Omental fat pad (tissue), 4 donors: ENCODE measurements around the gene C16orf95. TPM values are rescaled to one million over a fixed set of nuclear protein-coding genes. Genes with fewer than 3 reads are reported as not detected.

ENCODE experiments used
- ATAC-seq: fragments of 150-250 bp; one replicate; pipeline ENCODE4 v1.9.1; 2016; ENCODE audit warnings: mild to moderate bottlenecking, moderate library complexity; ENCODE audit not compliant: low FRiP score
- DNase-seq: peaks from one replicate; pipeline ENCODE4 v3.0.0-alpha.2; 2019; ENCODE audit warnings: low spot score
- total RNA-seq, 4 donors: library from RNA; depleted of rRNA; stranded (reverse); fragments of >200 nt; gene quantifications; one replicate each; pipeline ENCODE4 v1.1.0, GENCODE V29; 2016
- TF ChIP-seq, protein P1 (sequence below), 3 donors: fragments of 450-650 bp; IDR thresholded peaks; one replicate each; pipeline ENCODE4 v1.5.1; 2016 to 2017; ENCODE audit warnings: antibody characterized with exemption in 3 of 3, mild to moderate bottlenecking in 3 of 3, moderate library complexity in 2 of 3

Gene C16orf95
- total RNA-seq, 4 donors from 2014 or later, result 1.6 to 7.1 (median 2.5) TPM

GRCh38 chr16:87330646-87331045 is 13.5 kb upstream of the C16orf95 start:
- DNase-seq (no peak), ATAC-seq (no peak)
- TF ChIP-seq, protein P1, sequence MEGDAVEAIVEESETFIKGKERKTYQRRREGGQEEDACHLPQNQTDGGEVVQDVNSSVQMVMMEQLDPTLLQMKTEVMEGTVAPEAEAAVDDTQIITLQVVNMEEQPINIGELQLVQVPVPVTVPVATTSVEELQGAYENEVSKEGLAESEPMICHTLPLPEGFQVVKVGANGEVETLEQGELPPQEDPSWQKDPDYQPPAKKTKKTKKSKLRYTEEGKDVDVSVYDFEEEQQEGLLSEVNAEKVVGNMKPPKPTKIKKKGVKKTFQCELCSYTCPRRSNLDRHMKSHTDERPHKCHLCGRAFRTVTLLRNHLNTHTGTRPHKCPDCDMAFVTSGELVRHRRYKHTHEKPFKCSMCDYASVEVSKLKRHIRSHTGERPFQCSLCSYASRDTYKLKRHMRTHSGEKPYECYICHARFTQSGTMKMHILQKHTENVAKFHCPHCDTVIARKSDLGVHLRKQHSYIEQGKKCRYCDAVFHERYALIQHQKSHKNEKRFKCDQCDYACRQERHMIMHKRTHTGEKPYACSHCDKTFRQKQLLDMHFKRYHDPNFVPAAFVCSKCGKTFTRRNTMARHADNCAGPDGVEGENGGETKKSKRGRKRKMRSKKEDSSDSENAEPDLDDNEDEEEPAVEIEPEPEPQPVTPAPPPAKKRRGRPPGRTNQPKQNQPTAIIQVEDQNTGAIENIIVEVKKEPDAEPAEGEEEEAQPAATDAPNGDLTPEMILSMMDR (IDR thresholded peaks at IDR 0.05), result no peak

DNA sequence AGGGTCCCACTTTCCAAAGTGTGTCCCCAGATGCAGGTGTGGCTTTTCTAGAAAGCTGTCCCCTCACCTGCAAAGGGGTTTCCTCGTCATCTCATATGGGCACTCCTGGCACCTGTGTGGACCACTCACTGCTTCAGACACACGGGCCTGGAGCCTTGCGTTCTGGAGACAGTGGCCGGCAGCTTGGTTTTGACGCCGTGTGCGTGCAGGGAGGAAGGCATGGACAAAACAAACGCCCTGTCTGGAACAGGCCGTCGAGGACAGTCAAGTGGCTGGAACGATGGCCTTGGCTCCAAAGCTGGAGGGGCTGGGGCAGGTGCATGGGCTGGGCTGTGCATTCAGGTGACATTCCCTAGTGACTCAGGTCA is 13.0 kb upstream of the C16orf95 start:
- TF ChIP-seq, protein P1 (IDR thresholded peaks at IDR 0.05), result no peak
- ATAC-seq, result no peak
- DNase-seq, result no peak

DNA sequence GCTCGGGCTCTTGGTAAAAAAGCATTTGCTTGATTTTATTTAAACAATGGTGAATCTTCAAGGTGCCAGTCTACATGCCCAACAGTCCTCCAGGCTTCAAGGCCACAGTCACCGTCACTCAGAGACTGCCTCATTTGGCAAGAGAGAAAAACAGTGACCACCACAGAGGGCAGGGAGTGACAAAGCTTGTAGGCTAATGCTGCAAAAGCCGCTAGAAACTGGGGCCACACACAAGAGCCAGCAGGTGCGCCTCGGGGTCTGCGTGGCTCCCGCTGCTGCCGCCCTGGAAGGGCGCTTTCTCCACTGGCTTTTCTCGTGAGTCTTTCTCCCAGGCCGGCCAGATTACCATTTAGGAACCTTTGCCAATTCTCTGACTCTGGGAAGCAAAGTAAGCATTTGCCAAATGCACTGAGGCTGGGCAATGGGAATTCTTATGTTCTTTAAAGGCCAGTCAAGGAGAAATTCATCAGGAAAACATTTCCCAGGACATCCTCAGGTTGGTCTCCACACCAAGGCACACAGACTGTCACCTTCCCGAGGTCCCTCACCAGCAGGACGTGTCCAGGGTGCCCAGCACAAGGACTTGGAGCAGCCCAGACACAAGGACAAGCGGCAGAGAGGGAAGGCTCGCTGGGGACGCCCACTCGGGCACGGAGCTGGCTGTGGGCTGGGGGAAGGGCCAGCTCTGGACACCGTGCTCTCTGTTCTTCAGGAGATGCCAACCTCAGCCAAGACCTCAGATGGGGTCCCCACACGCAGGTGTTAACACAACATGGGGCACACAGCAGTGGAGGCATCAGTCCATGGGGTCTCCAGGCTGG is 12.5 kb upstream of the C16orf95 start:
- ATAC-seq (no peak), DNase-seq (no peak)

GRCh38 chr16:87328846-87329245 is 11.7 kb upstream of the C16orf95 start:
- DNase-seq (no peak), ATAC-seq (no peak)
- TF ChIP-seq, protein P1 (IDR thresholded peaks at IDR 0.05), result no peak

More for the DNA sequence above, 12.5 kb upstream of the C16orf95 start:
- TF ChIP-seq, protein P1 (IDR thresholded peaks at IDR 0.05), result no peak

DNA sequence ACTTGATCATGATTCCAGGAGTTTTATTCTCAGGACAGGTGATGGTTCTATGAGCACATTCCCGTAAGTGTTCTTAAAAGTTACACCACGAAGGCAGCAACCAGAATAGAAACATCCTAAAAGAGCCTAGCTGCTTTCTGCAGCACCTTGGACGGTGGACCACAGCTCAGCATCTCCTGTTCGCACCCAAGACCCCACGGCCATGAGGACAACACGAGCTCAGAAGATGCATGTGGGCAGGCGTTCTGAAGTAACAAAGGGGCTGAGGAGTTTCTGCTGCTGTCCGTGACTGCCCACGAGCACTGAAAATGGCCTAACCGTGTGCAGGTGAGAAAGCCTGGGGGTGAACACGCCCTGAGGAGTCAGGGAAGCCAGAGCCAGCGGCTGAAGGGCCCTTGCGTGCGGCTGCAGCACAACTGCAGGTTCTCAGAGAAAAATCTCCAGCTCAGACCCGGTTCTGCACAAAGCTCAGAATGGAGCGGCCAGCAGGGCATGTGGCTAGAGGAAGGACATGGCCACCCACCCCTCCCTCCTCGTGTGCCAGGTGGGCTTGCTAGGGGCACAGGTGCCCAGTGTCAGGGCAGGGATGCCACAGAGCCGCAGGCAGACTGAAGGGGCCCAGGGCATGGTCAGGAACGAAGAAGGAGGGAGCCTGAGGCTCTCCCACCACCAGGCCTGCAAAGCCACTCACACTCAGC is 10.8 kb upstream of the C16orf95 start:
- ATAC-seq (no peak), DNase-seq (no peak)
- TF ChIP-seq, protein P1 (IDR thresholded peaks at IDR 0.05), result no peak

GRCh38 chr16:87326151-87326571 is 9.0 kb upstream of the C16orf95 start:
- ATAC-seq, result no peak
- DNase-seq, result no peak
- TF ChIP-seq, protein P1 (IDR thresholded peaks at IDR 0.05), result no peak
